Peyer's patch (tissue), 4 donors: ENCODE results near the gene LMTK2. TPM values are rescaled to one million over a fixed set of nuclear protein-coding genes. Genes with fewer than 3 reads are reported as not detected.

Experiments used
- DNase-seq, 3 donors: peaks; one replicate each; pipeline ENCODE4 v3.0.0-alpha.2; 2017 to 2019
- H3K27ac ChIP-seq, 4 donors: fragments of 200-600 bp; sonication (generic); one replicate each; pipeline ENCODE4 v1.5.1; 2016 to 2019
- H3K27me3 ChIP-seq, 2 donors: fragments of 200-600 bp; sonication (generic); one replicate each; pipeline ENCODE4 v1.5.1; 2019
- H3K36me3 ChIP-seq, 3 donors: fragments of 200-600 bp; sonication (generic); one replicate each; pipeline ENCODE4 v1.5.1; 2016 to 2019
- H3K4me1 ChIP-seq, 4 donors: fragments of 200-600 bp; sonication (generic); one replicate each; pipeline ENCODE4 v1.5.1; 2016 to 2019
- H3K4me3 ChIP-seq, 4 donors: fragments of 200-600 bp; sonication (generic); 1 replicate in 3 of 4; 2 replicates in 1 of 4; pipeline ENCODE4 v1.5.1; 2016 to 2019; ENCODE audit warnings: mild to moderate bottlenecking in 1 of 4
- H3K9me3 ChIP-seq, 4 donors: fragments of 200-600 bp; sonication (generic); one replicate each; pipeline ENCODE4 v1.5.1; 2016 to 2019; ENCODE audit warnings: mild to moderate bottlenecking in 1 of 4
- CTCF ChIP-seq, 6 experiments: fragments of 450-650 bp in 4 of 6; fragments of 200-600 bp in 2 of 6; sonication (generic) in 1 of 6; IDR thresholded peaks; one replicate each; pipeline ENCODE4 v1.5.1; 2017 to 2019; ENCODE audit warnings: antibody characterized with exemption in 6 of 6, mild to moderate bottlenecking in 3 of 6, moderate library complexity in 1 of 6
- POLR2A ChIP-seq, 2 donors: fragments of 450-650 bp; IDR thresholded peaks; one replicate each; pipeline ENCODE4 v1.5.1; 2017; ENCODE audit warnings: antibody characterized with exemption in 2 of 2, mild to moderate bottlenecking in 2 of 2, moderate library complexity in 2 of 2
- total RNA-seq, 4 donors: library from RNA; depleted of rRNA; stranded (reverse); fragments of >200 nt; gene quantifications; one replicate each; pipeline ENCODE4 v1.1.0, GENCODE V29; 2016

LMTK2 gene
- total RNA-seq, 4 donors from 2014 or later = 23.1 to 54.0 (median 51.4) TPM

- TF ChIP-seq CTCF (IDR thresholded peaks at IDR 0.05) (no peak), POLR2A (IDR thresholded peaks at IDR 0.05) (no peak)
- H3K36me3 ChIP-seq = peaks cover 0 to 38% (median 0%) of the 10 kb centered on the region in 3 donors
- H3K27ac ChIP-seq = no peak overlapping the region
- no peaks in the 10 kb centered on the region for H3K9me3 ChIP-seq
- H3K4me1 ChIP-seq = no peaks in the 10 kb centered on the region
- no peak for DNase-seq
- no peak overlapping the region for H3K4me3 ChIP-seq
- H3K27me3 ChIP-seq = no peaks in the 10 kb centered on the region
These were observed 64.3 kb downstream of the LMTK2 start for GRCh38 chr7:98170966-98171365.

GRCh38 chr7:98171449-98171848, 64.8 kb downstream of the LMTK2 start:
- DNase-seq = no peak
- TF ChIP-seq CTCF (IDR thresholded peaks at IDR 0.05) (no peak), POLR2A (IDR thresholded peaks at IDR 0.05) (no peak)
- H3K27me3 ChIP-seq = no peaks in the 10 kb centered on the region
- no peaks in the 10 kb centered on the region for H3K4me1 ChIP-seq
- H3K36me3 ChIP-seq = peaks cover 0 to 42% (median 0%) of the 10 kb centered on the region in 3 donors
- no peaks in the 10 kb centered on the region for H3K9me3 ChIP-seq
- no peak overlapping the region for H3K27ac ChIP-seq
- H3K4me3 ChIP-seq = no peak overlapping the region

GRCh38 chr7:98174334-98175259, 67.9 kb downstream of the LMTK2 start:
- no peak for DNase-seq
- TF ChIP-seq CTCF (IDR thresholded peaks at IDR 0.05) (no peak), POLR2A (IDR thresholded peaks at IDR 0.05) (no peak)
- Histone ChIP-seq H3K4me1 (no peaks in the 10 kb centered on the region), H3K27me3 (no peaks in the 10 kb centered on the region), H3K4me3 (no peak overlapping the region), H3K9me3 (no peaks in the 10 kb centered on the region), H3K36me3 (peaks cover 0 to 58% (median 0%) of the 10 kb centered on the region in 3 donors), H3K27ac (no peak overlapping the region)

- peaks cover 0 to 58% (median 0%) of the 10 kb centered on the region in 3 donors for H3K36me3 ChIP-seq
- no peak overlapping the region for H3K27ac ChIP-seq
These were observed 68.7 kb downstream of the LMTK2 start for GRCh38 chr7:98175260-98175940.

GRCh38 chr7:98177553-98177952, 70.9 kb downstream of the LMTK2 start:
- H3K4me1 ChIP-seq = no peaks in the 10 kb centered on the region
- peaks cover 0 to 47% (median 0%) of the 10 kb centered on the region in 3 donors for H3K36me3 ChIP-seq
- no peak for TF ChIP-seq CTCF (IDR thresholded peaks at IDR 0.05)
- no peak for TF ChIP-seq POLR2A (IDR thresholded peaks at IDR 0.05)
- DNase-seq = no peak
- H3K9me3 ChIP-seq = no peaks in the 10 kb centered on the region
- no peak overlapping the region for H3K27ac ChIP-seq
- no peaks in the 10 kb centered on the region for H3K27me3 ChIP-seq
- H3K4me3 ChIP-seq = no peak overlapping the region

More at GRCh38 chr7:98175260-98175940, 68.7 kb downstream of the LMTK2 start:
- TF ChIP-seq POLR2A (IDR thresholded peaks at IDR 0.05) = no peak
- no peak for TF ChIP-seq CTCF (IDR thresholded peaks at IDR 0.05)
- DNase-seq = no peak
- Histone ChIP-seq H3K4me1 (no peaks in the 10 kb centered on the region), H3K27me3 (no peaks in the 10 kb centered on the region), H3K4me3 (no peak overlapping the region), H3K9me3 (no peaks in the 10 kb centered on the region)
